ENCODE data around the gene LSM14A.

DNA sequence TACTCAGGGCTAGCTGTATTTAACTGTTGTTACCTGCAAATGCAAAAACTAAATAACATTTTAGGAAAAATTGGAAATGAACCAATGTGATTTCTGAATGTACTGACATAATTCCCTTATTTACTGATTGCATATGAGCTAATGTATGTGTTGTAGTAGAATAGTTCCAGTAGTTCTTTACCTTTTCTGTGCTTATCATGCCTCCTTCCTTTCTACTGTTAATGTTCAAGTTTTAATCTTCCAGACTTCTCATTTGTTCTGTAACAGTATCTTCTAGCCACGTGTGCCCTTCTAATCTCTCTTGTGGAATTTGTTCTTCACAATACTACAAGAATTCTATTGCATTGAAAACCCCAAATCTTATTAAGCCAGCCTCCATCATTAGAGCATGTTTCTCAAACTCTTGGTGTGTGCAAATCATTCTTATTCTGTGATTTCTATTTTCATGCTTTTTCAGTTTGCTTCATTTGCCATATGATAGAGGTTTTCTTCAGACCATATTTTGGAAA lies 17.7 kb downstream of the LSM14A start:
- TF ChIP-seq, protein P1, sequence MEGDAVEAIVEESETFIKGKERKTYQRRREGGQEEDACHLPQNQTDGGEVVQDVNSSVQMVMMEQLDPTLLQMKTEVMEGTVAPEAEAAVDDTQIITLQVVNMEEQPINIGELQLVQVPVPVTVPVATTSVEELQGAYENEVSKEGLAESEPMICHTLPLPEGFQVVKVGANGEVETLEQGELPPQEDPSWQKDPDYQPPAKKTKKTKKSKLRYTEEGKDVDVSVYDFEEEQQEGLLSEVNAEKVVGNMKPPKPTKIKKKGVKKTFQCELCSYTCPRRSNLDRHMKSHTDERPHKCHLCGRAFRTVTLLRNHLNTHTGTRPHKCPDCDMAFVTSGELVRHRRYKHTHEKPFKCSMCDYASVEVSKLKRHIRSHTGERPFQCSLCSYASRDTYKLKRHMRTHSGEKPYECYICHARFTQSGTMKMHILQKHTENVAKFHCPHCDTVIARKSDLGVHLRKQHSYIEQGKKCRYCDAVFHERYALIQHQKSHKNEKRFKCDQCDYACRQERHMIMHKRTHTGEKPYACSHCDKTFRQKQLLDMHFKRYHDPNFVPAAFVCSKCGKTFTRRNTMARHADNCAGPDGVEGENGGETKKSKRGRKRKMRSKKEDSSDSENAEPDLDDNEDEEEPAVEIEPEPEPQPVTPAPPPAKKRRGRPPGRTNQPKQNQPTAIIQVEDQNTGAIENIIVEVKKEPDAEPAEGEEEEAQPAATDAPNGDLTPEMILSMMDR (conservative IDR thresholded peaks at IDR 0.05; ENCODE audit: low read depth, low read length) = no peak
- no peak for TF ChIP-seq EZH2 (IDR thresholded peaks at IDR 0.05; ENCODE audit: low read length, unreplicated experiment)

Measured in PC-3 (cell line).